Heart left ventricle (tissue), 13 donors: ENCODE measurements around the gene IFRD2.

Experiments used
- CTCF ChIP-seq, 12 donors: fragments of 200-600 bp; sonication (generic) in 4 of 12; IDR thresholded peaks; one replicate each; pipeline versions ENCODE4 v1.5.0 to v1.8.0; 2018 to 2022; ENCODE audit warnings: antibody characterized with exemption in 12 of 12, mild to moderate bottlenecking in 5 of 12
- POLR2A ChIP-seq, 2 donors: fragments of 450-650 bp; IDR thresholded peaks; one replicate each; pipeline ENCODE4 v1.6.1; 2017; ENCODE audit warnings: antibody characterized with exemption in 2 of 2, mild to moderate bottlenecking in 2 of 2, moderate library complexity in 2 of 2
- donor health status: ischemic (EF 13 %, LVEDD 7.1; RV severe dilation, severe dysfunction).
- donor health status: DM: no; HTN: yes; CAD: no.
- donor health status: DM: no; HTN: no; CAD: no.
- donor health status: ischemic (EF 25% LVEDD 6.9; RV normal size, moderate dysfunction).
- donor health status: ischemic (EF 25% LVEDD 5.7; RV mildly dilated, moderate dysfunction).
- donor health status: ischemic (EF 35%, LVEDD 5.7; RV mildly dilated, moderate dysfunction).
- donor health status: nonischemic (EF 11% LVEDD 7.7; RV severe dilation, severe dysfunction).
- donor health status: DM: yes; HTN: yes; CAD: no.
- donor health status: PGD.
- donor health status: ischemic (EF 29% LVEDD 5.4; RV normal size, mild dysfunction).
- donor health status: nonischemic (EF 23%, LVEDD 6.1; RV moderate dilation, normal function).

GRCh38 chr3:50262778-50263177, 29.5 kb downstream of the IFRD2 start:
- TF ChIP-seq CTCF (IDR thresholded peaks at IDR 0.05) (no peak), POLR2A (IDR thresholded peaks at IDR 0.05) (no peak)
